GM10847 (cell line): ENCODE measurements around the gene KATNA1.
A peak's percentile ranks its signal among the peaks of the same experiment; 100 is the strongest.

Source experiments
- POLR2A ChIP-seq: IDR thresholded peaks from 2 replicates; pipeline ENCODE4 v1.6.1; 2011; ENCODE audit not compliant: insufficient read length; ENCODE audit errors: extremely low read depth

KATNA1 gene

DNA sequence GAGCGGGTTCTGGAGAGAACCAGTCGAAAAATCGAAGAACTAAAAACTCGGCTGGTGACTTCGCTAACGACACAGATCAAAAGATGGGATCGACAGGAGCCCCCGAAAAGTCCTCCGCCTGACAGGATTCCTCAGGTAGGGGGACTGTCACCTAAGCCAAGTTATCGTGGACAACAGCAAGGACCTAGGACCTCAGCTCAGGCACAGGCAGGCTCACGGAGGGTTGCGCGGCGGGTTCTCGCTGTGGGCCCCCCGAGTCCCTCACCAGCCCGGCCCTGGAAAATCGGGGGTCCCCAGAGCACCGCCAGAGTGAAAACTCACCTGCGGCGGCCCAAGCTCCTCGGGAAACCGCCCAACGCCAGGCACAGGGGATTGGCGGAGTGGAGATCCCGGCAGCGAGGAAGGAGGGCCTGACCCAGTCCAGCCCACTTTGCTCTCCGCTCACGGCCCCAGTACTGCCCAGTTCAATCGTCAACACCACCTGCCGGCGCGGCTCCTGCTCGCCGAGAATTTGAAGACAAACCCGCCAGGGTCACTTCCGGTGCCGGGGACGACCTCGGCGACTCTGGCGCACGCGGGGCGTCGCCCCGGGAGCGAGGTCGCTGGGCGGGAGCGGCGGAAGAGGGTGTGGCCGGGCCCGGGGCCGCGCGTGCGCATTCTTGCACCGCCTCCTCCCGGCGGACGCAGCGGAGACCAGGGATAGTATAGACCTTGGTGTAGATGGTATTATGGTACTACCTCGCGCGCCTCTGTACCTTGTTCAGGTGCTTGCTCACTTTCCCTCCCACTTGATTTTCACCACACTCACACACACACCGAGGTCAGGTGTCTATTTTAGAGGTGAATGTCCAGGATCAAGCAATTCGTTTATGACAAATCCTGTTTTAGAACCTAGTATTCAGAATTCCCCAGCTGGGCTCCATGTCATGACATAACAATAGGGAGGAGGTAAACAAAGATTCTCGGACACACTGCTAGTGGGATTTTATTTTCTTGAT, at the start of gene KATNA1:
Gene KATNA1, minus strand, starts transcription at position 567 of the 998 bp plus-strand sequence. CDS start 10,167 bp downstream, outside the sequence.
- peak; percentile 86 for TF ChIP-seq POLR2A

DNA sequence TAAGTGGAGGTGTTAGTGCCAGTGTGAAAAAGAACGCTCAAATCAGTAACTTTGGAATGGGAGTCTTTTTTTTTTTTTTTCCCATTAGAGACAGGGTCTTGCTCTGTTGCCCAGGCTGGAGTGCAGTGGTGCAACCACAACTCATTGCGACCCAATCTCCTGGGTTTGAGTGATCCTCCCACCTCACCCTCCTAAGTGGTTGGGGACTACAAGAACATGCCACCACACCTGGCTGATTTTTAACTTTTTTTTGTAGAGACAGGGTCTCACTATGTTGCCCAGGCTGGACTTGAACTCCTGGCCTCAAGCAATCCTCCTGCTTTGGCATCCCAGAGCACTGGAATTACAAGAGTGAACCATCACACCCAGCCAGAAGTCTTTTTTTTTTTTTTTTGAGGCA, 49.7 kb upstream of the KATNA1 start:
- no peak for TF ChIP-seq POLR2A

DNA sequence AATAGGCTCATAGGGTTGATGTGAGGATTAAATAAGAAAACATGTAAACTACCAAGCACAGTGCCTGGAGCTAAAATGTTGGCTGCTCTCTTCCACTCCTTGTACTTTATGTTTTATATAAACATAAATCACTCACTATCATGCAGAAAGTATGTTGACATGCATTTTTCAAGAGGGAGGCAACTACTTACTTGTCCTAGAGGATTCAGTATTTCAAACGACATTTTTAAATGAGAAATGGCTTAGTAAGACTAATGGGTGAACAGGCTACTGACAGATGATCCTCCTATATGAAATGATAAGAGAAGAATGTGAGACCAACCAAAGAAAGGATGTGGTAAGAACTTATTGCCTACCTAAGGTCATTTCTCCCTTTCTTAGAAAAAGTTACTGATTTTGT, 48.4 kb upstream of the KATNA1 start:
- TF ChIP-seq POLR2A = no peak

DNA sequence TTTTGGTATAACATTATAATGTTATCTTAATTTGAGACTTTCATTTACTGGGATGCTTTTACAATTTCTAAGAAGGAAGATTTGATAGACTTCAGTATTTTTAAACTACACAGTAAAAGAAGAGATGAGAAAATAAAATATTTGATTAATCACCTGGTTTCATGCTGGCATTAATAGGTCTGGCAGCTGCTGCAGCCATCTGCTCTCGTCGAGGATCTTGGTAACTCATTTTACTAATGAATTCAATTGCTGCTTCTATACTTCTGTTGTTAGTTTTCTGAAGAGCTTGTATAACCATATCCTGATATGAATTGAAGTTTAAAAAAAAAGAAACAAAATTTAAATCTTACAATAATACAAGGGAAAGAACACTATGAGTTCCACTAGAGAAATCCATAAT, 46.4 kb upstream of the KATNA1 start:
- TF ChIP-seq POLR2A = no peak

DNA sequence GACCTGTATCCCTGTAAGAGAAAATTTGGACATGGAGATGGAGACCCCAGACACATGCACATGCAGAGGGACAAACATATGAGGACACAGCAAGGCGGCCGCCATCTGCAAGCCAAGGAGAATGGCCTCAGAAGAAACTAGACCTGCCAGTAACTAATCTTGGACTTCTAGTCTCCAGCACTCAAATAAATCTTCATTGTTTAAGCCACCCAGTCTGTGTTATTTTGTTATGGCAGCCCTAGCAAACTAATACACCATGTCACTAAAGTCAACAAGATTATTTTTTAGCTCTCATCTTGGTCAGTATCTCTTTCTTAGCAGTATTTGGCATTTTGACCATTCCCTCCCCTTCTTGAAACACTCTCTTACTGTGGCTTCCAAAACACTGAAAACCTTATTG, 42.7 kb upstream of the KATNA1 start:
- no peak for TF ChIP-seq POLR2A

DNA sequence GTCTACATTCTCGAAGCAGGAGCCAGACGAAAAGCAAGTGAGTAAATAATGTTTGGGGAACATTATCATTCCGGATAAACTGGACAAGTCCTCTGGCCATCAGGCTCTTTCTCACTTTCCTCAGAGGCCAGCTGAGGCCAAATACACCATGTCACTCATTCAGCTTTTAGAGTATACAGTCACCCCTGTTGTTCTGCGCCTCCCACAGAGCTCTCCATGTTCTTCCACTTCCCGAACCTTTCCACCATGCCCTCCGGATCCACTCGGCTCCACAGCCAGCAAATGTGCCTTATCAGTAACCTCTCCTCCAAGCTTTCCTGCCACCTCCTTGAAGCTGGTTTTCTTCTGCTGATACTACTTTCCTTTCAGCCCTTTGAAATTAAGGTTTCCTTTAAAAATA, 37.7 kb upstream of the KATNA1 start:
- TF ChIP-seq POLR2A = no peak

DNA sequence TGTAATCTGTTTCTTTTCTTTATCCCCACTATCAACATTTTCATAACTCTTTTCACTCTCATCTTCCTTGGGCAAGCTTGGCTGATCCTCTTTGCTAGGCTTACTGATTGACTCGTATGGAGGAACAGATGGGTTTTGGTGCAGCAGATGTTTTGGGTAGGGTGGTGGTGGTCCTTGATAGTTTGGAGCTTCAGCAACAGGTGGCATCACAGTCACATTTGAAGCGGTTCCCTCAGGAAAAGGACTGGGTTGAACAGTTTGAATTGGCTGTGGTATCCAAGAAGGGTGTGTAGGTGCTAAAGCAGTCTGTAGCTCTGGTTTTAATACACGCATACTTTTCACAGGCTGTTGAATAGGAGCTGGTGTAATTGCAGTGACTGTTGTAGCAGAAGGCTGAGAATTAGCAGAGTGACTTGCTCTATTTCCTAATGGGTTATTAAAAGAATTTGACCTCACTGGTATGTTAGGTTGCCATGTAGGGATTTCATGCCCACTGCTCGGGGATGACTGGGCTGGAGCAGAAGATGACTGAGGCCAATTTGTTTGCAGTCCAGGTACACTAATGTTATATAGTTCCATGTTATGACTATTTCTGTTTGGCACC, 34.8 kb upstream of the KATNA1 start:
- no peak for TF ChIP-seq POLR2A

DNA sequence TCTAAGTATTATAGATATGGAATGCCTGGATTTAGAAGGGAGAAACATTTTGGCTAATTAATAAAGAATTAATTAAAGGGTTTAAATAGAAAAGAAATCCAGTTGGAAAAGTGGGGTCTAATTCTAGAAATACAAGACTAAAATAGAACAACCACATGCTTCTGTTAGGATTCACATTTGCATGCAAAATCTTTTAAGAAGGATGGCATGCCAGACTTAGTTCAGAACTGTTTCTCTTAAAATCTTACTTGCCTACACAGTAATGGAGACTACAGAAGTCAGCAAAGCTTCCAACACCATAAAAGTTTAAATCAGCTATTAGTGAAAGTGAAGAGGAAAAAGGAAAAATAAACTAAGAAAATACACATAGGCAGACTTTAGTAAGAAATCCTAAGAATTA, 32.7 kb upstream of the KATNA1 start:
- TF ChIP-seq POLR2A = no peak

DNA sequence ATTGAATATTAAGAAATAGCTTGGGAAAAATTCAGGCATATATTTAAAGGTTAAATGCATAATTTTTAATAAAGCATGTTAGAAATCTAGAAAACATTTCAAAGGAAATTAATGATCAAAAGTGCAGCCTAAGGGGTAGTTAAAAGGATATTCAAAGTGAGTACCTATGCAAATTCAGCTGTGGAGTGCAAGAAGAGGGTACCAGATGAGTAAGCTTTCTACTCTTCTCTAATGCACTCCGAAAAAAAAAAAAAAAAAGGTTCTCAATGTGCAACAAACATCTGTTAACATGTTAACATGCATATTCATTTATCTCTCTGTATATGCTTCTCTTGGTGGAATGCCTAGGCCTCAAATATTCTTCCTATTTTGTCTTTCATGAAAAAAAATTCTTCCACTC, 32.0 kb upstream of the KATNA1 start:
- TF ChIP-seq POLR2A = no peak

DNA sequence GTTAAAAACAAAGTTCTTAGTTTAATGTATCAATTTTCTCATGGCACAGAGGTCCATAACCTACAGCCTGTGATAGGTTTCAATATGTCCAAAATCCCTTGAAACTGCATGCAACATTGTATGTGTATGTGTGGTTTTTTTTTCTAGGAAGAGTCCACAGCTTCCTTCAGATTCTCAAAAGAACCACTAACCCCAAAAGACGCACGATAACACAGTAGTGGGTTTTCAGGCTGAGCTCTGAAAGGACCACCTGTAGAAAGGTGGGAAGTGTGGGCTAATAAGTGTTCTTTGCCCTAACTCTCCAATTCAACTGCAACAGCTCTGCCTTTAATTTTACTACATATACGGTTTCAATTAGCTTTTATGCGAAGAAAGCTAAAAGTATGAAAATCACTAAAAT, 11.5 kb upstream of the KATNA1 start:
- no peak for TF ChIP-seq POLR2A

DNA sequence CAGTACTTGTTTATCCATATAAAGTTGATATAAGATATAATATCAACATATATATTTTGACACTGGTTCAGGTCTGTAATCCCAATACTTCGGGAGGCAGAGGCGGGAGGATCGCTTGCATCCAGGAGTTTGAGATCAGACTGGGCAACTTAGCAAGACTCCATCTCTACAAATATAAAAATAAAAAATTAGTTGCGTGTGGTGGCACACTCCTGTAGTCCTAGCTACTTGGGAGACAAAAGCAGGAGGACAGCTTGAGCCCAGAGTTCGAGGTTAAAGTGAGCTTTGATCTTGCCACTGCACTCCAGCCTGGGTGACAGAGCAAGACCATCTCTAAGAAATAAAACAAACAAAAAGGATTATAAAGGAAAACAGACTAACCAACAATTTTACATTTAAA, 8.9 kb upstream of the KATNA1 start:
- no peak for TF ChIP-seq POLR2A

DNA sequence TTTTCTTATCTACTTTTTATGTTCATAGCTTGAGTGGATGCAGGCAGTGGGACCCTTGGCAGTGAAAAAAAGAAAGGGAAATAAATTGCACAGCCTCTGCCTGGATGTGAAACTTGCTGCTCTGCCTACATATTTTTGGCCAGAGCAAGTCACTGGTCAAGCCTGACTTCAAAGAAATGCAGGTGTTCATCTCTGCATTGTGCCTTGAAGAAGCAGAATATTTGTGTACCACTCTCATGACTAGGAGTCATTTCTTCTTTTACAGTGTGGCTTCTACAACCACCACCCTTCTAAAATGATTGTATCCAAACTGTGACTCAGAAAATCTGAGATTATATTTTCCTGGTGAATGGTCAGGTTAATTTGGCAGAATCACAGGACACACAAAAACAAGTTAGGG, 2.5 kb upstream of the KATNA1 start:
- TF ChIP-seq POLR2A = no peak

DNA sequence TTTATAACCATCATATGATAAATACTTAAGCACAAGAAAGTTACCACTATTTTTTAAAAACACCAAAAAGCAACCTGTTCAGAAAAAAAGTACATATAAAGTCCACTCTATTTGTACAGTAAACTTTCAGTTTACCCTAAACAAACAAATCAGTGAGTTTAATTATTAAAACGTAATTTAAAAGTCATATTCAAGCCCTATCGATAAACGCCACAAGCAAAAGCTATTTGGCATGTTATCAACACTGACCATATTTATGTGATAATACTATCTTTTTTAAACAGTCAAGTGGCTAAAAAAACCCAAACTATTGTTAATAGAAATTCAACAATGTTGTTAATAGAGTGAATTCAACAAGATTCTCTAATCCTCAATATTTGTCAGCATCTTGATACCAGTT, 1.9 kb downstream of the KATNA1 start:
- TF ChIP-seq POLR2A = no peak

DNA sequence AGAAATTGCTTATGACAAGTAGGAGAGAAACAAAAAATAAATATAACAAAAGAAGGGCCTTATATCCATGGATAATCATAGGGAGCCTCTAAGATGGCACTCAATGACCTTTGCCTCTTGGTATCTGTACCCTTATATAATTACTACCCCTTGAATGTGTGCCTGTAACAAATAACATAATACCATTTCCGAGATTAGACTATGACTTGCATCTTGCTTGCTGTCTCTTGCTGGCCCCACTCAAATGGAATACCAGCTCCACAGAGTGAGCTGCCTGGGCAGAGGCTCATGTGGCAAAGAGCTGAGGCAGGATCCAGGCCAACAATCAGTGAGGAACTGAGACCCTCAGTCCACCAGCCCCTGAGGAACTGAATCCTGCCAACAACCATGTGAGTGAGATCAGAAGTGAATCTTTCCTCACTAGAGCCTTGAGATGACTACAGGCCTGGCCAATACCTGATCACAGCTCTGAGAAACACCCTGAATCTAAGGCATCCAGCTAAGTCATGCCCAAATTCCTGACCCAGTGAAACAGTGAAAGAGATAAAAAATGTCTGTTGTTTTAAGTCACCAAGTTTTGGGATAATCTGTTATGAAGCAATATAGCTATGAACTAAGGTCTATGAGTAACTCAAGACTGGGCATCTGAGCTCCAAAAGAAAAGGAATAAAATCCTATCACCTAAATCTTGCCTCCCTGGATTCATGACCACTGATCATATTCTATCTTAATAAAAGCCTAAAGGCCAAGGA, 5.5 kb downstream of the KATNA1 start:
- TF ChIP-seq POLR2A = no peak

DNA sequence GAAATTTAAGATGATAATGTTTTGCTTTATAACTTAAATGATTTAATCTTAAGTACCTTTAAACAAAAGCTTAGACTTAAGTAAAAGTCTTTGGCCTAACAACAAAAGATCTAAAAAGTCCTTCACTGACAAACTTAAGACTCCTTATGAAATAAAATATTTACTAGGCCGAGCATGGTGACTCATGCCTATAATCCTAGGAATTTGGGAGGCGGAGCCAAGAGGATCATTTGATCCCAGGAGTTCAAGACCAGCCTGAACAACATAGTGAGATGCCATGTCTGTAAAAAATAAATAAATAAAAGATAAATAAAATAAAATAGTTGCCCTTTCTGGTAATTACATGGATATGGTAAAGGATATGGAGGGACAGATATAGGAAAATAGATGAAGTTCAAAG, 12.4 kb downstream of the KATNA1 start:
- TF ChIP-seq POLR2A = no peak

DNA sequence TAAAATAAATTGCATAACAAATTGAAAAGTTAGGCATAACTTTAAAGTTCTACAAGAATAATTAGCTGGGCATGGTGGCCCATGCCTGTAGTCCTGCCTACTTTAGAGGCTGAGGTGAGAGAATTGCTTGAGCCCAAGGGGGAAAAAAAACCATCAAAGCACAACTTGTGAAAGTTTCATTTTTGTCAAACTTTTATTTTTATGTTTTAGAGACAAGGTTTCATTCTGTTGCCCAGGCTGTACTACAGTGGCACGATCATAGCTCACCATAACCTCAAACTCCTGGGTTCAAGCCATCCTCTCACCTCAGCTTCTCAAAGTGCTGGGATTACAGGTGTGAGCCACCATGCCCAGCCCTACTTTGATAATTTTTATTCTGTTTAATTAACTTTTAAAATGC, 14.2 kb downstream of the KATNA1 start:
- TF ChIP-seq POLR2A = no peak
